GM19099 (cell line): Measurements from ENCODE around the gene CDC16.
A peak's percentile ranks its signal among the peaks of the same experiment; 100 is the strongest.

Experiments used
- POLR2A ChIP-seq: IDR thresholded peaks from 3 replicates; pipeline ENCODE4 v1.6.1; 2011; ENCODE audit warnings: low read depth; ENCODE audit not compliant: insufficient read length; ENCODE audit errors: extremely low read depth

The CDC16 gene

DNA sequence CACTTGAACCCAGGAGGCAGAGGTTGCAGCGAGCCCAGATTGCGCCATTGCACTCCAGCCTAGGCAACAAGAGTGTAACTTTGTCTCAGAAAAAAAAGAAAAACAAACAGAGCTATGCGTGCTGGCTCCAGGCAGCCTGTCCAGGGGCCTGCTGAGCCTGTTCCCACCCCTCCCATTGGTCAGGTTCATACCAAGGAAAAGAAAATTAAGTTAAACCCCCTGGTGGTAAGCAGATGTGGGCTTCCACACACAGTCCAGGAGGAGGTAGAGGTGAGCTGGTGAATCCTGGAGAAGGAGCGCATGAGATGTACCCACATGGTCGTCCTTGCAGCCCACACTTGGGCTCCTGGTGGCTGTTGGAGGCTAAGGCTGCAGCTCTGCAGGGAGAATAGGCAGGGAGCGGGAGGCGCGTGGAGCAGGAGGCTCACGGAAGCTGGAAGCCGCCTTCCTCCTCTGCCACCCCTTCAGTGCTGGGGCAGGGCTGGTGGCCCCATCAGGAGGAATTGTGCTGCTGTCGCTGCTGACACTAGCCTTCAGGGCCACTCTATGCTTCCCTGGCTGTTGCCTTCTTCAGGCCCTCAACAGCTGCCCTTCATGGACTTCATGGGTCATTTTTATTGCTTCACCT, 69.1 kb downstream of the CDC16 start:
- no peak for TF ChIP-seq POLR2A

DNA sequence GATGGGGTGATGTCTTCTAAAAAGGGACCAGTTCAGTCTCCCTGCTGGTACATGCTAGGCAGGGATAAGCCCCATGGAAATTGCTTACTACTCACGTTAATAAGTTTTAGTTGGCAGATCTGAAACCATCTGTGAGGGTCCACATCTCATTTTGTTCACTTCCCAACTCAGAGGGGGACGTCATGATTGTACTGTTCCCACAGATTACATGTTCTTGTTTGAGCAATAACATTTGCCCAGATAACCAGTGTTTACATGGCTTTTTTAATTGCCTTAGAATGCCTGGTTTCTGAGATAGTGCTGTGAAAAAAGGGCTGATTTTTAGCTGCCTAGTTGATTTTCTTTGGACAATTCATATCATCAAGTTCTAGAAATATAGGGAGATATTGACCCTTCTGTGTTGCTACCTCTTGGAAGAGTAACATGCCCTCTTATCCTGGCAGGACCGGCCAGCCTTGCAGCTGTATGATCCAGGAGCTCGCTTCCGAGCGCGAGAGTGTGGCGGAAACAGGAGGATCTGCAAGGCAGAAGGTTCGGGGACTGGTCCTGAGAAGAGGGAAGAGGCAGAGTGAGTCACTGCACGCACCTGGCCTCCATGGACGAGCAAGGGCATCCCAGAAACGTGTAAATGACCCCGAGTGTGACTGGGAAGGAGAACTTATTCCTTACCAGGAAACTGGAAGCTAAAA, 69.8 kb downstream of the CDC16 start:
- TF ChIP-seq POLR2A, result no peak

DNA sequence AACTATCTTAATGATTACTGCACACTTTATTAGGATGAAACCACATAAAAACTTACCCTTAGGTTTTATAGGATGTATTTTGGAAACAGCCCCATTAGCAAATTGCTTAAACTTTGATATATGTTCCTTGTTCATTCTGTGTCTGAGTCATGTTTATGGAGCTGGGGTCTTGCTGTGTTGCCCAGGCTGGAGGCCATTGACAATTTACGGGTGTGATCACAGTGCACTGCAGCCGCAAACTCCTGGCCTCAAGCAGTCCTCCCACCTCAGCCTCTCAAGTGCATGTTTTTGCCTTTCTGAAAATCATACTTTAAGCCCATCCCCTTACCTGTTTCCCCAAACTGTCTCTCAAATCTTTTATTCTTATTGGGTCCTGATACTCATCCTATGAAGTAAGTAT, 74.4 kb downstream of the CDC16 start:
- no peak for TF ChIP-seq POLR2A

DNA sequence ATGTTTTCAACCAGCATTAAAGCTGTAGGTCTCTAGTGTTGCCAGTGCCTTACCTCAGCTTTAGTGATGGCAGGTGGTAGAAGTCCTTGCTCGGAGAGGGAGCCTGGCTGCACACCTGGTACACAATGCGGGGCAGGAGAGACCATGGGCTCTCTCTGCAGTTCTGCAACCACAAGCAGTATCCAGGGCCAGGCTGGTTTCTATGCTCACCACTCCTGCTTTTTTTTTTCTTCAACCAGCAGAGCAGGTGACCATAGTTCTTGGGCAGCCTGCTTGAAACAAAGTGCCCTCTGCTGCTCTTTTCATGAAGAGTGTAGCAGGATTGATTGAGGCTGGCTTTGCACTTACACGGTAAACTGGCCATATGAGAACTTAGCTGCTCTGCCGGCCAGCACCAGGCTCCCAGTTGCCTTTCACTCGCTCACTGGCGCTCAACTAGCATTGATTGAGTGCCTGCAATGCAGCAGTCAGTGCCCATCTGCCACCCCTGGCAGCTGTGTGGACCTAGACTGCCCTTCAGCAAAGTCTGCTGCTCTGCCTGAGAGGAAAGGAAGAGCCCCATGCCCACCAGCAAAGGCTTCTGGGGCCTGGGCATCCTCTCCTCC, 75.2 kb downstream of the CDC16 start:
- TF ChIP-seq POLR2A, result no peak

DNA sequence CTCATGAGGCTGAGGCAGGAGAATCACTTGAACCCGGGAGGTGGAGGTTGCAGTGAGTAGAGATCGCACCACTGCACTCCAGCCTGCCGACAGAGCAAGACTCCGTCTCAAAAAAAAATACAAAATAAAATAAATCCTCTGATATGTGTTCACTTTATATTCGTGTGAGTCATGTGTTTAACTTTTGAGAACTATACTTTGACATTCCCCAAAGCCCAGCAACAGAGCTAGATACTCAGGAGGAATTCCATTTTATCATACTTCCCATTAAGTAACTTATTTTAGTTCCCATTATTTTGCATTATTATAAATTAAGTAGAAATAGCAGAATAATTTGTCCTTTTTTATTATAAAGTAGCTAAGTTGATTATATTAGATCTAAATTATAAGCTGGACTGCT, 76.3 kb downstream of the CDC16 start:
- no peak for TF ChIP-seq POLR2A

DNA sequence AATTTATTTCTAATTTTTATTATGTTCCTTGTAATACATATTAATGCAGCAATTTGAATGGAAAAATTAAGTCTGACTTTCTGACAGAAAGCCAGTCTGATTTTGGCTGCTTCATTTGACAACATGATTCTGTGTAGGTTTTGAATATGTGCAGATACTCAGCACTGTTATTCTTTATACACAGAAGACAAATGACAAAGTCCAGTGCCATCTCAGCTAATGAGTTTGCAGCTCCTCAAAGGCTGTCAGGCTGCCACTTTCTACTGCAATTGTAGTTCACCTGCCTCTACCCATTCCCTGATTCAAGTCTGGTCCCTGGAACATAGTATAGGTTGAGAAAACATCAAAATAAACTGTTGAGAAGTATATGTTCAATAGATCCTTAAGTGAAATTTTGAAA, 76.7 kb downstream of the CDC16 start:
- no peak for TF ChIP-seq POLR2A

DNA sequence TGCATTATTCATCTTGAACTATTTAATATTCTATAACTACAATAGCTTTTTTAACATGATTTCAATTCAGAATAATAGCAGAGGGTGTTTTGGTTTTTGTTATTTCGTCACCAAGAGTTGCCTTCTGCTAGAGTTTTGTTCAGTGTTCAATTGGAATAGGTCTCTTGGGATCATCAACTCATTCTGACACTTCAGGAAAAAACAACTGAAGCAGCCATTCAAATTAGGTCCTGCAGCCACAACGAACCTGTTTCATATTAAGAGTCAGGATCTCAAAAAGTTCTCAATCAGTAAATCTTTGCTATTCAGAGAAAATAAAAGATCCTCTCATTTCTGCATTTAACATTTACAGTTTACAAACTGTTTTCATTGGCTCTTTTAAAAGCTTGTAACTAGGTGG, 77.2 kb downstream of the CDC16 start:
- no peak for TF ChIP-seq POLR2A

DNA sequence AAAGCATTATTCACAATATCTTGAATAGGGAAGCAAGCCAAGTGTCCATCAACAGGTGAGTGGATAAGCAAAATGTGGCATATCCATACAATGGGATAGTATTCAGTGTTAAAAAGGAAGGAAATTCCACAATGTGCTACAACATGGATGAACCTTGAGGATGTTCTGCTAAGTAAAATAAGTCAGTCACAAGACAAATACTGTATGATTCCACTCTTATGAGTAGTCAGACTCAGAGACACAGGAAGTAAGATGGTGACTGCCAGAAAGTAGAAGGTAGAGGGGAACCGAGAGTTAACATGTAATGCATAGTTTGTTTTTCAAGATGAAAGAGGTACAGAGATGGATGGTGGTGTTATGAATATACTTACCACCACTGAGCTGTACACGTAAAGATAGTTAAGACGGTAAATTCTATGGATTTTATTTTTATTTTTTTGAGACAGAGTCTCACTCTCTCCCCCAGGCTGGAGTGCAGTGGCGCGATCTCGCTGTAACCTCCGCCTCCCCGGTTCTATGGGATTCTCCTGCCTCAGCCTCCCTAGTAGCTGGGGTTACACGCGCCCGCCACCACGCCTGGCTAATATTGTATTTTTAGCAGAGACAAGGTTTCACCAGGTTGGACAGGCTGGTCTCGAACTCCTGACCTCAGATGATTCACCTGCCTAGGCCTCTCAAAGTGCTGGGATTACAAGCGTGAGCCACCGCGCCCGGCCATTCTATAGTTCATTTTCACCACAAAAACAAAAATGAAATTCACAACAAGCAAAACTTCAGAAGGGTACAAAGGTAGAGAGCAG, 78.6 kb downstream of the CDC16 start:
- peak; percentile 28 for TF ChIP-seq POLR2A

DNA sequence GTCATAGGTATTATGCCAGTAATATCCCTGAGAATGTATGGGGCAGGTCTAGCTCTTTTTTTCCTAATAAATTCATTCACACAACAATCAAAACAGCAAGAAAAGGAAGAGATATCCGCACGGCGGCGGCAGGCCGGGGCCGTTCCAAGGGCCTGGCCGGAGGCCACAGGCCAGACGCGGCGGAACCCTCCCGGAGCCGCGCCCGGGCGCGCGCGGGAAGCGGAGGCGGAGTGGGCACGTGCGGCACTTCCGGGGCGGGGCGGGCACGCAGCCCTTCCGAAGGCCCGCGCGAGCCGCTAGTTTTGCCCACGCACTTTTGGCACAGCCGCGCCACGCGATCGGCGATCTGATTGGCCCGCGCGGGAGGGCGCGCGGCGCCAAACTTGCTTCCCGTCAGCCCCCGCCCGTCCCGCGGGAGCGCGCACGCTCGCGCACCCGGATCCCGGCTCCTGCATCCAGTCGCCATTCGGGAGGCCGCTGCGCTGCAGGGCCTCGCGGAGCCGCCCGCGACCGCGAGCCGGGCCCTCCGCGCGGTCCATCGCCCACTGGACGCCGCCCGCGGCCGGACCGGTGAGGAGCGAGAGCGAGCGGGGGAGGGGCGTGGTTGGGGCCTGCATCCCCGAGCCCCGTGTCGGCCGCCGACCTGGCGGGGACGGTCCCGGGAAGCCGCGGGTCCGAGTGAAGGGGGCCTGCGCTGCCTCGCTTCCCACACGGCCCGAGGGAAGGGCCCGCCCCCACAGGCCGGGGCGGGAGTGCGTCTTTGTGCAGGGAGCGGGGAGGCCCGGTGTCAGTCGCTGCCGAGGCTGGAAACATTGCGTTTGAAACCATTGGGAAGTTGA, 79.6 kb downstream of the CDC16 start, which contains the start of gene CHAMP1:
Gene CHAMP1, plus strand, starts transcription at position 430 of the 839 bp plus-strand sequence. CDS start 9,340 bp downstream, outside the sequence.
- peak; percentile 91 for TF ChIP-seq POLR2A

DNA sequence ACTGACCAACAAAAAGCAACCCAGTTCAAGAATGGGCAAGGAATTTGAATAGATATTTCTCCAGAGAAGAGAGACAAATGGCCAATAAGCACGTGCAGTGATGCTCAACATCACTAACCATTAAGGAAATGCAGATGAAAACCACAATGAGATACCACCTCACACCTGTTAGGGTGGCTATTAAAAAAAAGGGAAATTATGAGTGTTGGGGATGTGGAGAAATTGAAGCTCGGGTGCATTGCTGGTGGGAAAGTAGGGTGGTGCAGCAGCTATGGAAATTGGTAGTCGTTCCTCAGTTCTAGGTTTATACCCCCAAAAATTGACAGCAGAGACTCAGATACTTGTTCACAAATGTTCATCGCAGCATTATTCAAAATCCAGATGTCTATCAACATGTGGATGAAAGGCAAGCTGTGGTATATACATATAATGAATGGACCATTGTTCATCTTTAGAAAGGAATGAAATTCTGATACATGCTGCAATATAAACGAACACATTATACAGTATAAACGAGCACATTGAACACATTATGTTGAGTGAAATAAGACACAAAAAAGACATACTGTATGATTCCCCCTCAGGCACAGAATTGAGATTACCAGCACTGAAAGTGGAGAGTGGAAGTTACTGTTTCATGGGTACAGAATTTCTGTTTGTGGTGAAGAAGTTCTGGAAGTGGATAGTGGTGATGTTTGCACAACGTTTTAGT, 80.5 kb downstream of the CDC16 start:
- no peak for TF ChIP-seq POLR2A

DNA sequence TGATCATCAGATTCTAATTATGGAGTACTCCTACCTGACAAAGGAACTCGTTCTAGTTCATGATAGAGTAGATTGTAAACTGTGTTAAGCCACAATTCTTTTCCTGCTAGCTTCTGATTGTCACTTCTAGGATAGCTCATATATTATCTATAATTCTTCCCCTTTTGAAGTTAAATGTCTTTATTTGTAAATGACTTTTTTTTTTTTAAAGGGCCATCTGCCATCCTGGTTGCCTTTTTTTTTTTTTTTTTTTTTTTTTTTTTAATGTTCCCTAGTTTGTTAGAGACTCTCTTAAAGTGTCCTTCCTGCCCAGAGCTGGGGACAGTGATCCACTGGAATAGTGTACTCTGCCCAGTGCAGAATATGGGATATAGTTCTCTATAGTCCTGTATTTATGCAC, 83.9 kb downstream of the CDC16 start:
- no peak for TF ChIP-seq POLR2A

DNA sequence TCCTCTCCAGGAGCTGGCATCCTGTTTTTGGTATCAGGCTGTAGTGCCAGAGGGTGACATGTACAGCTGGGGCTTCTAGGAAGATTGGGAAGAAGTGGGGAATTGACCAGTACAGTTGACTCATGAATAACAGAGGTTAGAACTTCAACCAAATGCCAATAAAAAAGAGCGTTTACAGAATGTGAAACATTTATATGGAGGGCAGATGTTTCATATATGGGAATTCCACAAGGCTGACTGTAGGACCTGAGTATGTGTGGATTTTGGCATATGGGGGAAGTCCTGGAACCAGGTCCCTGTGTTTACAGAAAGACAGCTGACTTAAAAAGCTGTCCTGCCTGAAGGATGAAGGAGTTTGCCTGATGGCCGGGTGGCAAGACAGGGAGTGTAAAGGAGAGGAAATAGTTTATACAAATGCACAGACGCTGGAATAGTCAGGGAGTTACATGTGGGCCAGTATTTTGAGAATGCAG, 84.8 kb downstream of the CDC16 start:
- TF ChIP-seq POLR2A, result no peak

DNA sequence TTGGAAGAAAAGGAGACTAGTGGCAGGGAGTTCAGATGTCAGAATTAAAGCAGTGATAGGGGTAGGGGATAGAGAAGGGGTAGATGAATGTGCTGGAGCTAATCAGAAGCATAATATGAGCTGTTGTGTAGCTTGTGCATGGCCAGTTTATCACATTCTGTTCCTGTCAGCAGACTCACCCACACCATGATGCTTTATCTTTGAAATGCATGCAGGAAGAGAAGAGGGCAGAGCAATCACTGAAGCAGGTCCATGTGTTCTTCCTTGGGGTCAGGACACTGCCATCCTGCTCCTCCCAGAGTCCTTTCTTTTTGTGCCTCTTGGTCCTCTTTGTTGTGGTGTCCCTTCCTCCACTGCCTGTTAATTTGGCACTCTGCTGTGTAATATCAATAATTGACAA, 85.4 kb downstream of the CDC16 start:
- TF ChIP-seq POLR2A, result no peak

DNA sequence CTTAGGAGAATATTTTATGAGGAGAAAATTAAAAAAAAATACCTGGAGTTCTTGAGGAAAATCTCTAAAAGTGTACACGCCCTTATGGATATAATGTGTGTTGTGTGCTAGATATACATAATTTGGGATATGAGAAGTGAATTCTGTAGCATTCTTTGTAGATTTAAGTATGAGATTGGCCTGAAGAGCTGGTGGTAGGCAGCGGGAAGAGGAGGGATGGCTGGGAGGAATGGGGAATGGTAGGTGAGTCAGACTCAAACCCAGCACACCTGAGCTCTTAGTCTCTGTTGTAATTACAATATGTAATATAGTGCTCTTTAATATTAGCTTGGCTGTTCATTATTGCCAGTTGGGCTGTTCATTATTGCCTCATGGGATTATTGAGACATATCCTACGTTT, 86.6 kb downstream of the CDC16 start:
- no peak for TF ChIP-seq POLR2A
